ENCODE measurements around the gene TPK1.

The TPK1 gene

DNA sequence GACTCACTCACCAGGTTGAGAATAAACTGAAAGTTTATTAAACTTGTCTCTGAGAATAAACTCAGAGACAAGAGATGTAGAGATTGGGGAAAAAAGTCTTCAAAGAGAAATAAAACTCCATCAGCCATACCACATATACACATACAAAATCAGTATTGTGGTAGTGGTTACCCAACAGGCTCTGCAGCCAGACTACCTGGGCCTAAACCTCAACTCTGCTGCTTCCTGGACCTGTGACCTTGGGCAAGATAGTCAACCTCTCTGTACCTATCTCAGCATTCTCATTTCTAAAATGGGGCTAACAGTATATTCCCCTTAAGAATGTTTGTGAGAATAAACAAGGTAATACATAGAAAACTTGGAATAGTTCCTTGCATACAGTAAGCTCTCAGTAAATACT is 15.3 kb downstream of the TPK1 start:
- no peak for TF ChIP-seq CTCF (IDR thresholded peaks at IDR 0.05; ENCODE audit: low read depth, low read length, missing control alignments)
- in situ Hi-C loops (cut with HindIII; ENCODE audit: low sequenced_read_pairs) = no loop called here
- H3K4me3 ChIP-seq (ENCODE audit: low read depth, low read length) = no peak overlapping the region
- no peak for DNase-seq (ENCODE audit: low read depth)

DNA sequence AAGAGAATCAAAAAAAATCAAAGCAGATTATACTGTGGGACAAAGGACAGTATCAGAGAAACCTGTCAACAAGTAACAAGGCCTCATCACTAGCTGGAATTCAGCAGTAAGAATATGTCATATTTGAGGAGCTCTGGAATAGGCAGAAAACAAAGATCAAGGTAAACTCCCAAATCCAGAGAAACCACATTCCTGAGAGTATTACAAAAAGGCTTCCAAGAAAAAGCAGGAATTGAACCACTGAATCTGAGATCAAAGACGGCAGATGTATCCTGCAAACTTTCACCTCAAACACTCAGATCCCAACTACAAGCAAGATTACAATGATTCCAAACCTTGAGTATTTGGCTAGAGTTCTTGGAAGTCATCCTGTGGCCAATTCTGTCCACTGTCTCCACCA is 16.3 kb downstream of the TPK1 start:
- no peak for TF ChIP-seq CTCF (IDR thresholded peaks at IDR 0.05; ENCODE audit: low read depth, low read length, missing control alignments)
- in situ Hi-C loops (cut with HindIII; ENCODE audit: low sequenced_read_pairs) = no loop called here
- no peak for DNase-seq (ENCODE audit: low read depth)
- no peak overlapping the region for H3K4me3 ChIP-seq (ENCODE audit: low read depth, low read length)

- TF ChIP-seq CTCF (IDR thresholded peaks at IDR 0.05; ENCODE audit: low read depth, low read length, missing control alignments) = no peak
- no peak for DNase-seq (ENCODE audit: low read depth)
- no peak overlapping the region for H3K4me3 ChIP-seq (ENCODE audit: low read depth, low read length)
- in situ Hi-C loops (cut with HindIII; ENCODE audit: low sequenced_read_pairs) = no loop called here
Observed at GRCh38 chr7:144818511-144818910, 17.3 kb downstream of the TPK1 start.

GRCh38 chr7:144817001-144817400 is 18.9 kb downstream of the TPK1 start:
- no peak overlapping the region for H3K4me3 ChIP-seq (ENCODE audit: low read depth, low read length)
- in situ Hi-C loops (cut with HindIII; ENCODE audit: low sequenced_read_pairs) = no loop called here
- no peak for DNase-seq (ENCODE audit: low read depth)
- no peak for TF ChIP-seq CTCF (IDR thresholded peaks at IDR 0.05; ENCODE audit: low read depth, low read length, missing control alignments)

DNA sequence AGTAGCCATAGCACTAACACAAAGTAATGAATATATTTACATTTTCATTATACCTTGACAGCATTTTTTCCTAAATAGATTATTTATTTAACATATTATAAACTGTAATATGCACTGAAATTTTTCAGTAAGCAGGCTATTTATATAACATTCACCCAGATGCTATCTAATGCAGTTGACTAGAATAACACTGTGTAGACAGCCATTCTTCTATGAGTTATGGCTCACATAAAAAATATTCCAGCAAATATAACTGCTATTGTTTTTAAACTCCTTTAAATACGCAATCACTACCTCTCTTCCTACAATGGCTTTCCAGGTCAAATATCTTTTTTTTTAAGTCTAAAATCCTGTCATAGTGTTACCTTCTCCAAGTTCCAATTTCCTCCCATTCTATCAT is 21.6 kb downstream of the TPK1 start:
- in situ Hi-C loops (cut with HindIII; ENCODE audit: low sequenced_read_pairs) = no loop called here

GRCh38 chr7:144812379-144813283 is 23.2 kb downstream of the TPK1 start:
- DNase-seq (ENCODE audit: low read depth) = no peak
- TF ChIP-seq CTCF (IDR thresholded peaks at IDR 0.05; ENCODE audit: low read depth, low read length, missing control alignments) = no peak
- no peak overlapping the region for H3K4me3 ChIP-seq (ENCODE audit: low read depth, low read length)
- in situ Hi-C loops (cut with HindIII; ENCODE audit: low sequenced_read_pairs) = no loop called here

More for the DNA sequence above, 21.6 kb downstream of the TPK1 start:
- TF ChIP-seq CTCF (IDR thresholded peaks at IDR 0.05; ENCODE audit: low read depth, low read length, missing control alignments) = no peak
- no peak for DNase-seq (ENCODE audit: low read depth)
- H3K4me3 ChIP-seq (ENCODE audit: low read depth, low read length) = no peak overlapping the region
